Measurements from ENCODE around the gene CLASP1.

DNA sequence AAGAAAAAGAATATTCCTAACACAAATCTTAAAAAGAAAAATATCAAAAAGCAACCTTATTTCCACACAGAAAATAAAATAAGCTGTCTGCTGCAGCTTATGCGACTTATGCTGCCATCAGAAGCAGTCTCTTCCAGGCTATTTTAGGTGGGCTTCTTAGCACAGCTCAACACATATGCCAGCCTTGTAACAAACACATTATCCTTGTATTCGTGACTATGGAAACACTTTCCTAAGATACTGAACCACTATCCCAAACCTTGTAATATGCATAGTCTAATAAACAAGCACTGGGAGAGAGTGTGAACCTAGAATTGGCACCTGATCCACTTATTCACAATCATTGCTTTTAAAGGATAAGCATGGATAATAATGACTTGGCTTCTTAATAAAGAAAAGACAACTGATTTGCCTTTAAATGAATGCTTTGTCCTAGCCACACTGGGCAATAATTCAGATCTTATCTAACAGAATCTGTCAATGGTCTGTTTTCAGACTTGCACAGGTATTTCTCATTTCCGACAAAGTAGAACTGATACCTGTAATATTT, 158.6 kb downstream of the CLASP1 start:
- TF ChIP-seq TAF1 (IDR thresholded peaks at IDR 0.05; ENCODE audit: low read depth, low read length) (no peak), SPI1 (IDR thresholded peaks at IDR 0.05; ENCODE audit: low read depth, low read length) (no peak), POLR2A (IDR thresholded peaks at IDR 0.05; ENCODE audit: low read depth, low read length) (no peak), POU2F2 (IDR thresholded peaks at IDR 0.05; ENCODE audit: low read depth, low read length) (no peak)

Data from GM12891 (cell line).